ENCODE results near the gene ARHGAP26.

DNA sequence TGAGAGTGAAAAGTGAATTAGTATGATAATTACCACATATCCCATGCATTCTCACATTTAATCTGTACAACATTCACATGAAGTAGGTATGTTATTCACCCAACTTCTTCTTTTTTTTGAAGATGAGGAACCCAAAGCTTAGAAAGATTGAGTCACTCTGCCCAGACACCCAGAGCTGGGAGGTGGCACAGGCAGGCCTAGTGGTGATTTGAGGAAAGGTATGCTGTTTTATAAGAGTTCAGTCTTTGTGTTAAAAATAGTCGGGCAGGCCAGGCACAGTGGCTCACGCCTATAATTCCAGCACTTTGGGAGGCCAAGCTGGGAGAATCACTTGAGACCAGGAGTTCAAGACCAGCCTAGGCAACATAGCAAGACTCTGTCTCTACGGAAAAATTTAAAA lies 348.0 kb downstream of the ARHGAP26 start:
- TF ChIP-seq CTCF (IDR thresholded peaks at IDR 0.05 in 2 of 3, conservative IDR thresholded peaks at IDR 0.05 in 1 of 3; ENCODE audit: borderline replicate concordance in 1 of 3, insufficient read depth in 1 of 3, low read depth in 2 of 3, low read length in 2 of 3) (no peak), RAD21 (IDR thresholded peaks at IDR 0.05; ENCODE audit: low read depth) (no peak), CEBPB (IDR thresholded peaks at IDR 0.05; ENCODE audit: low read depth) (no peak), SP1 (IDR thresholded peaks at IDR 0.05; ENCODE audit: low read depth) (no peak), EZH2 (IDR thresholded peaks at IDR 0.05) (no peak)
